HepG2 (cell line): ENCODE measurements around the gene ZG16B. TPM values are rescaled to one million over a fixed set of nuclear protein-coding genes. Genes with fewer than 3 reads are reported as not detected.

Experiments used
- DPF2 ChIP-seq: sonication (generic); formaldehyde crosslinking; IDR thresholded peaks from 2 replicates; pipeline ENCODE4 v1.4.0; 2020; ENCODE audit warnings: mild to moderate bottlenecking, low read depth, missing genetic modification reagents, borderline replicate concordance
- FOXC1 ChIP-seq: sonication (generic); formaldehyde crosslinking; IDR thresholded peaks from 2 replicates; pipeline ENCODE4 v1.8.0; 2022; ENCODE audit warnings: mild to moderate bottlenecking, missing genetic modification reagents, borderline replicate concordance
- FOXO1 ChIP-seq: sonication (generic); formaldehyde crosslinking; IDR thresholded peaks from 2 replicates; pipeline ENCODE4 v1.4.0; 2020; ENCODE audit warnings: missing genetic modification reagents
- HNF4A ChIP-seq: sonication (generic); formaldehyde crosslinking; IDR thresholded peaks from 2 replicates; pipeline ENCODE4 v1.4.0; 2020; ENCODE audit warnings: missing genetic modification reagents
- HNF4G ChIP-seq, 2 experiments: sonication (generic) in 1 of 2; formaldehyde crosslinking in 1 of 2; IDR thresholded peaks; 2 replicates each; pipeline versions ENCODE4 v1.4.0 to v1.6.1; 2011 to 2020; ENCODE audit warnings: borderline replicate concordance in 2 of 2, low read depth in 2 of 2, mild to moderate bottlenecking in 2 of 2, low read length in 1 of 2, missing genetic modification reagents in 1 of 2, moderate library complexity in 1 of 2
- HOXA5 ChIP-seq: sonication (generic); formaldehyde crosslinking; IDR thresholded peaks from 2 replicates; pipeline ENCODE4 v1.4.0; 2020; ENCODE audit warnings: missing genetic modification reagents
- IRX3 ChIP-seq: sonication (generic); formaldehyde crosslinking; IDR thresholded peaks from 2 replicates; pipeline ENCODE4 v1.8.1; 2023; ENCODE audit warnings: mild to moderate bottlenecking, low read depth, missing genetic modification reagents, borderline replicate concordance
- KDM5A ChIP-seq: fragments of 200-600 bp; sonication (generic); IDR thresholded peaks from 2 replicates; pipeline ENCODE4 v1.7.0; 2018; ENCODE audit warnings: antibody characterized with exemption, mild to moderate bottlenecking, low read length, borderline replicate concordance
- MIER3 ChIP-seq: IDR thresholded peaks from 2 replicates; pipeline ENCODE4 v1.6.1; 2016; ENCODE audit warnings: missing compliant biosample characterization, borderline replicate concordance
- SCMH1 ChIP-seq: sonication (generic); formaldehyde crosslinking; IDR thresholded peaks from 2 replicates; pipeline ENCODE4 v1.9.0; 2021; ENCODE audit warnings: missing genetic modification reagents, mild to moderate bottlenecking, borderline replicate concordance
- TCF7 ChIP-seq: sonication (generic); IDR thresholded peaks from 2 replicates; pipeline ENCODE4 v1.6.1; 2016; ENCODE audit warnings: antibody characterized with exemption, low read depth
- TMF1 ChIP-seq: sonication (generic); formaldehyde crosslinking; IDR thresholded peaks from 2 replicates; pipeline ENCODE4 v1.8.1; 2022; ENCODE audit warnings: low read depth, missing genetic modification reagents
- TRIM24 ChIP-seq: sonication (generic); formaldehyde crosslinking; IDR thresholded peaks from 2 replicates; pipeline ENCODE4 v1.8.0; 2022; ENCODE audit warnings: mild to moderate bottlenecking, missing genetic modification reagents
- YEATS4 ChIP-seq: sonication (generic); formaldehyde crosslinking; IDR thresholded peaks from 2 replicates; pipeline ENCODE4 v1.4.0; 2020; ENCODE audit warnings: missing genetic modification reagents, borderline replicate concordance
- ZFP1 ChIP-seq: IDR thresholded peaks from 2 replicates; pipeline ENCODE4 v1.6.1; 2016
- ZFP37 ChIP-seq: sonication (generic); formaldehyde crosslinking; IDR thresholded peaks from 2 replicates; pipeline ENCODE4 v1.4.0; 2020; ENCODE audit warnings: missing genetic modification reagents, borderline replicate concordance
- ZMAT3 ChIP-seq: sonication (generic); formaldehyde crosslinking; conservative IDR thresholded peaks from 2 replicates; pipeline ENCODE4 v1.7.0; 2021; ENCODE audit warnings: missing genetic modification reagents
- ZNF138 ChIP-seq: sonication (generic); formaldehyde crosslinking; IDR thresholded peaks from 2 replicates; pipeline ENCODE4 v1.5.0; 2020; ENCODE audit warnings: mild to moderate bottlenecking, low read depth, missing genetic modification reagents
- ZNF253 ChIP-seq: sonication (generic); formaldehyde crosslinking; IDR thresholded peaks from 2 replicates; pipeline ENCODE4 v1.8.0; 2022; ENCODE audit warnings: mild to moderate bottlenecking, missing genetic modification reagents, borderline replicate concordance
- ZNF264 ChIP-seq: sonication (generic); formaldehyde crosslinking; IDR thresholded peaks from 2 replicates; pipeline ENCODE4 v1.4.0; 2020; ENCODE audit warnings: missing genetic modification reagents
- ZNF557 ChIP-seq: sonication (generic); formaldehyde crosslinking; IDR thresholded peaks from 2 replicates; pipeline ENCODE4 v1.4.0; 2020; ENCODE audit warnings: missing genetic modification reagents
- ZNF598 ChIP-seq: sonication (generic); formaldehyde crosslinking; IDR thresholded peaks from 2 replicates; pipeline ENCODE4 v1.5.1; 2020; ENCODE audit warnings: mild to moderate bottlenecking, missing genetic modification reagents, borderline replicate concordance
- ZNF678 ChIP-seq: sonication (generic); formaldehyde crosslinking; IDR thresholded peaks from 2 replicates; pipeline ENCODE4 v1.4.0; 2020; ENCODE audit warnings: mild to moderate bottlenecking, missing genetic modification reagents
- ZNF7 ChIP-seq: IDR thresholded peaks from 2 replicates; pipeline ENCODE4 v1.6.1; 2016; ENCODE audit warnings: missing biosample characterization, missing genetic modification reagents
- polyA plus RNA-seq, 8 experiments: library from polyadenylated mRNA; depleted of rRNA in 3 of 8; stranded (reverse) in 7 of 8; unstranded in 1 of 8; fragments of >200 nt; fragmentation: Illumina TruSeq in 4 of 8; extraction: Trizol in 4 of 8; gene quantifications; 2 replicates each; pipeline versions ENCODE4 v1.2.1 to v1.2.3, GENCODE V29; 2011 to 2016; ENCODE audit warnings: low read depth in 4 of 8, missing spikeins in 1 of 8, mixed read lengths in 1 of 8; ENCODE audit not compliant: insufficient read depth in 1 of 8
- total RNA-seq, 5 experiments: library from RNA; depleted of rRNA; stranded (reverse); fragments of >200 nt; fragmentation: Illumina TruSeq; extraction: Trizol; gene quantifications; 2 replicates each; pipeline ENCODE4 v1.2.3, GENCODE V29; 2016; ENCODE audit warnings: low read depth in 1 of 5
- TF ChIP-seq, protein P1 (sequence below): sonication (generic); formaldehyde crosslinking; IDR thresholded peaks from 2 replicates; pipeline ENCODE4 v1.5.1; 2020; ENCODE audit warnings: missing genetic modification reagents, mild to moderate bottlenecking, borderline replicate concordance
- TF ChIP-seq, protein P2 (sequence below): sonication (generic); formaldehyde crosslinking; IDR thresholded peaks from 2 replicates; pipeline ENCODE4 v1.4.0; 2020; ENCODE audit warnings: low read depth, mild to moderate bottlenecking, missing genetic modification reagents
- TF ChIP-seq, protein P3 (sequence below): IDR thresholded peaks from 2 replicates; pipeline ENCODE4 v1.6.1; 2018; ENCODE audit warnings: missing genetic modification reagents

The ZG16B gene
- total and polyA plus RNA-seq, 2 of the 13 experiments (the other 11 are each of a cell fraction or from before 2014, with no cell fraction given): 1.5 to 11.3 TPM

DNA sequence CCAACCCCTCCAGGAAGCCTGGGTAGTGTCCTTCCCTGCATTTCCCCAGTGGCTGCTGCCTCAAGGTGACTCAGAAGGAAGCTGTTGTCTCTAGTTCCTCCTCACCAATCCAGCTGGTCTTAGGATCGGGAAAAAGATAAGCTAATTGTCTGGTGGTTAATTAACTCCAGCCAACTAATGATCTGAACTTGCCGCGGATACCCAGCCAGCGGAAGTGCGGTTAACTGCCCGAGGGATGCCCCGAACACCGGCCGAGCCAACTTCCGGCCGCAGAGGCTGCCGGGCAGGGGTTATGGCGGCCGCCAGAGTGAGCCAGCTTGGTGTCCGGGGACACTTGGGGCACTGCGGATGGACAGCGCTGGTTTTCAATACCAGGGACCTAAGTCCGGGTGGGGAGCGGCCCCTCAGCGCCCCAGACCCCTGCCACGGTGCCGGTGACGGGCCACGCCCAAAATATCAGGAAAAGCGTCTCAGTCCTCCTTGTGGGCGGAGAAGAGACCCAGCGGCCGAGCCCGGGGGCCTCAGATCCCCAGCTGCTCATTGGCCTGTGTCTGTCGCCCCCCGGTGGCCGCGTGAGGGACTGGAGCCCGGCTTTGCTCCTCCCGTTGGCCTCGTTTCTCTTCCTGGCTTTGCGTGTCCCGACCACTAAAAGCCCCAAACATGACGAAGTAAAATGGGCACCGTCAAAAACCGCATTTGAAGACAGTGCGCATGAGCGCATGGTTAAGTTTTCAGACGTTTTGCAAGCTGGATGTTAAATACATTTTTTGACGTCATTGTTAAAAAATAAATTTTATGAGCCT, 38.1 kb downstream of the ZG16B start (continued):
- TF ChIP-seq HNF4G (IDR thresholded peaks at IDR 0.05; ENCODE audit: borderline replicate concordance, low read depth, low read length) (no peak), HNF4G (CRISPR knock-in tag; IDR thresholded peaks at IDR 0.05; ENCODE audit: borderline replicate concordance, low read depth) (no peak), MIER3 (CRISPR knock-in tag) (no peak), ZNF598 (CRISPR knock-in tag) (peak; percentile 44; the same call in 1 of the 2 replicates), TMF1 (CRISPR knock-in tag) (0 out of 2 replicates have a peak, but pooled peaks have one; percentile 69), ZNF7 (CRISPR knock-in tag) (no peak), HOXA5 (CRISPR knock-in tag) (no peak), YEATS4 (CRISPR knock-in tag) (peak; percentile 80; the same call in 1 of the 2 replicates), ZNF253 (CRISPR knock-in tag) (no peak), ZNF678 (0 out of 2 replicates have a peak, but pooled peaks have one; percentile 29), DPF2 (no peak), TRIM24 (CRISPR knock-in tag) (no peak), ZNF264 (CRISPR knock-in tag) (peak; percentile 79), ZNF138 (CRISPR knock-in tag) (0 out of 2 replicates have a peak, but pooled peaks have one; percentile 87), ZNF557 (CRISPR knock-in tag) (no peak), TCF7 (no peak), ZFP1 (peak; percentile 76), SCMH1 (CRISPR knock-in tag) (no peak), KDM5A (peak; percentile 79), ZFP37 (CRISPR knock-in tag) (no peak; the same call in 1 of the 2 replicates), HNF4A (CRISPR knock-in tag) (no peak), FOXC1 (CRISPR knock-in tag) (no peak), FOXO1 (CRISPR knock-in tag) (peak; percentile 43), ZMAT3 (CRISPR knock-in tag) (peak; percentile 75; the same call in 1 of the 2 replicates), IRX3 (CRISPR knock-in tag) (no peak)
- TF ChIP-seq, protein P1, sequence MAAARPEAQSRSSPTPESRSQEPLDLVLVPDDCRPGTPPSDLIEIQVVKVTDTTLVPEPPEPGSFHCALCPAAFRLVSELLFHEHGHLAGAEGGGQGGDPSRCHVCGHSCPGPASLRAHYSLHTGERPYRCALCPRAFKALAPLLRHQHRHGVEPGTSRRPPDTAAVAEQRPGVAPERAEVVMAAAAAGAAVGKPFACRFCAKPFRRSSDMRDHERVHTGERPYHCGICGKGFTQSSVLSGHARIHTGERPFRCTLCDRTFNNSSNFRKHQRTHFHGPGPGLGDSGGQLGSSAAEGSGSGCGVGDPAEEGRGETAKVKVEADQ: no peak
- TF ChIP-seq, protein P2, sequence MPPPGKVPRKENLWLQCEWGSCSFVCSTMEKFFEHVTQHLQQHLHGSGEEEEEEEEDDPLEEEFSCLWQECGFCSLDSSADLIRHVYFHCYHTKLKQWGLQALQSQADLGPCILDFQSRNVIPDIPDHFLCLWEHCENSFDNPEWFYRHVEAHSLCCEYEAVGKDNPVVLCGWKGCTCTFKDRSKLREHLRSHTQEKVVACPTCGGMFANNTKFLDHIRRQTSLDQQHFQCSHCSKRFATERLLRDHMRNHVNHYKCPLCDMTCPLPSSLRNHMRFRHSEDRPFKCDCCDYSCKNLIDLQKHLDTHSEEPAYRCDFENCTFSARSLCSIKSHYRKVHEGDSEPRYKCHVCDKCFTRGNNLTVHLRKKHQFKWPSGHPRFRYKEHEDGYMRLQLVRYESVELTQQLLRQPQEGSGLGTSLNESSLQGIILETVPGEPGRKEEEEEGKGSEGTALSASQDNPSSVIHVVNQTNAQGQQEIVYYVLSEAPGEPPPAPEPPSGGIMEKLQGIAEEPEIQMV (CRISPR knock-in tag): no peak
- TF ChIP-seq, protein P3, sequence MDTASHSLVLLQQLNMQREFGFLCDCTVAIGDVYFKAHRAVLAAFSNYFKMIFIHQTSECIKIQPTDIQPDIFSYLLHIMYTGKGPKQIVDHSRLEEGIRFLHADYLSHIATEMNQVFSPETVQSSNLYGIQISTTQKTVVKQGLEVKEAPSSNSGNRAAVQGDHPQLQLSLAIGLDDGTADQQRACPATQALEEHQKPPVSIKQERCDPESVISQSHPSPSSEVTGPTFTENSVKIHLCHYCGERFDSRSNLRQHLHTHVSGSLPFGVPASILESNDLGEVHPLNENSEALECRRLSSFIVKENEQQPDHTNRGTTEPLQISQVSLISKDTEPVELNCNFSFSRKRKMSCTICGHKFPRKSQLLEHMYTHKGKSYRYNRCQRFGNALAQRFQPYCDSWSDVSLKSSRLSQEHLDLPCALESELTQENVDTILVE (CRISPR knock-in tag): peak; percentile 76
